HS-5 (cell line): Measurements from ENCODE around the gene PSTPIP2.
"Not testable (repeated sequence)": the region's sequence is repeated elsewhere in the genome, so short reads cannot be mapped to it uniquely, and the experiment has no call there.

Experiments
- DNase-seq: peaks from one replicate; pipeline ENCODE4 v3.0.0-alpha.2; 2012; ENCODE audit warnings: low read depth

Gene PSTPIP2

GRCh38 chr18:46071653-46072375, at the start of gene PSTPIP2:
TSS of gene PSTPIP2 (minus strand) at chr18:46072260. CDS start at chr18:46072188, 72 bp downstream.
- no peak for DNase-seq

- no peak for DNase-seq
These were observed 41.7 kb upstream of the PSTPIP2 start for GRCh38 chr18:46113751-46114150.

- no peak for DNase-seq
These were observed 38.3 kb upstream of the PSTPIP2 start for GRCh38 chr18:46110406-46110805.

- DNase-seq, result no peak
These were observed 37.3 kb upstream of the PSTPIP2 start for GRCh38 chr18:46109386-46109785.

GRCh38 chr18:46104128-46104911, 32.3 kb upstream of the PSTPIP2 start, which contains the start of gene HAUS1:
TSS of gene HAUS1 (plus strand) at chr18:46104385. CDS start at chr18:46104412, 27 bp downstream.
- DNase-seq, result peak; percentile 25

- DNase-seq, result no peak
These were observed 27.4 kb upstream of the PSTPIP2 start for GRCh38 chr18:46099463-46099862.

GRCh38 chr18:46098616-46098933, 26.5 kb upstream of the PSTPIP2 start:
- DNase-seq, result no peak

- DNase-seq, result peak; percentile 35
These were observed 25.9 kb upstream of the PSTPIP2 start, which contains the start of gene ATP5F1A for GRCh38 chr18:46097801-46098615. TSS of gene ATP5F1A (minus strand) at chr18:46098296. CDS start at chr18:46098231, 65 bp downstream.

- no peak for DNase-seq
These were observed 25.4 kb upstream of the PSTPIP2 start for GRCh38 chr18:46097431-46097800.

- no peak for DNase-seq
These were observed 24.7 kb upstream of the PSTPIP2 start for GRCh38 chr18:46096651-46097300.

GRCh38 chr18:46095532-46095931, 23.5 kb upstream of the PSTPIP2 start:
- DNase-seq, result no peak

GRCh38 chr18:46088501-46088900, 16.4 kb upstream of the PSTPIP2 start:
- not testable (repeated sequence) for DNase-seq

GRCh38 chr18:46084431-46084830, 12.4 kb upstream of the PSTPIP2 start:
- no peak for DNase-seq

GRCh38 chr18:46080156-46080555, 8.1 kb upstream of the PSTPIP2 start:
- no peak for DNase-seq

- DNase-seq, result no peak
These were observed 7.3 kb upstream of the PSTPIP2 start for GRCh38 chr18:46079336-46079735.

GRCh38 chr18:46073474-46074331, 1.6 kb upstream of the PSTPIP2 start:
- DNase-seq, result no peak

GRCh38 chr18:46072959-46073358, 899 bp upstream of the PSTPIP2 start:
- no peak for DNase-seq

GRCh38 chr18:46072376-46072867, 362 bp upstream of the PSTPIP2 start:
- DNase-seq, result no peak

GRCh38 chr18:46070815-46071652, 1.0 kb downstream of the PSTPIP2 start:
- DNase-seq, result no peak

GRCh38 chr18:46070232-46070631, 1.8 kb downstream of the PSTPIP2 start:
- no peak for DNase-seq
